Heart left ventricle (tissue), 13 donors: ENCODE measurements around the gene TGIF1.

Experiments
- CTCF ChIP-seq, 12 donors: fragments of 200-600 bp; sonication (generic) in 4 of 12; IDR thresholded peaks; one replicate each; pipeline versions ENCODE4 v1.5.0 to v1.8.0; 2018 to 2022; ENCODE audit warnings: antibody characterized with exemption in 12 of 12, mild to moderate bottlenecking in 5 of 12
- POLR2A ChIP-seq, 2 donors: fragments of 450-650 bp; IDR thresholded peaks; one replicate each; pipeline ENCODE4 v1.6.1; 2017; ENCODE audit warnings: antibody characterized with exemption in 2 of 2, mild to moderate bottlenecking in 2 of 2, moderate library complexity in 2 of 2
- donor health status: ischemic (EF 13 %, LVEDD 7.1; RV severe dilation, severe dysfunction).
- donor health status: DM: no; HTN: yes; CAD: no.
- donor health status: DM: no; HTN: no; CAD: no.
- donor health status: ischemic (EF 25% LVEDD 6.9; RV normal size, moderate dysfunction).
- donor health status: ischemic (EF 25% LVEDD 5.7; RV mildly dilated, moderate dysfunction).
- donor health status: ischemic (EF 35%, LVEDD 5.7; RV mildly dilated, moderate dysfunction).
- donor health status: nonischemic (EF 11% LVEDD 7.7; RV severe dilation, severe dysfunction).
- donor health status: DM: yes; HTN: yes; CAD: no.
- donor health status: PGD.
- donor health status: ischemic (EF 29% LVEDD 5.4; RV normal size, mild dysfunction).
- donor health status: nonischemic (EF 23%, LVEDD 6.1; RV moderate dilation, normal function).

GRCh38 chr18:3405713-3406112 is 44.3 kb upstream of the TGIF1 start:
- TF ChIP-seq CTCF (IDR thresholded peaks at IDR 0.05) (no peak), POLR2A (IDR thresholded peaks at IDR 0.05) (no peak)
